GM12874 (cell line): ENCODE data around the gene CCR9.

Experiments
- TF ChIP-seq, protein P1 (sequence below): IDR thresholded peaks from 2 replicates; pipeline ENCODE4 v1.5.1; 2011; ENCODE audit warnings: low read depth, mild to moderate bottlenecking, control low read depth, low read length, moderate library complexity; ENCODE audit not compliant: insufficient read depth

Gene CCR9

DNA sequence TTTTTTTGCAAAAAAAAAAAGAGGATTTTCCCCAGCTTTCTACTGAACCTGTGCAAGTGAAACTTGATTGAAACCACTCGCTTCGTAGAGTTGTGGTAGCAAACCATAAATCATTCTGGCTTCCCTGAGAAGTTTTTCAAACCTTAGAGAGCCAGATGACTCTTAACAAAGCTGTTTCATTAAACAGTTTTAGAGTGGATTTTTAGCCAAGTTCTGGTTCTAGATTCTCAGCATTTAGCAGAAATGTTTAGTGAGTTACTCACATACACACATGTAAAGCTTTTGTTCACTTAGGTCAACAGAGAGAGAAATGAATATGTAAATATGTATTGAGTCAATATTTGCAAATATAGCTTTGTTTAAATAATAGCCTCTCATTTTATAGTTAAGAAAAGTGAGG is 18.1 kb upstream of the CCR9 start:
- TF ChIP-seq, protein P1, sequence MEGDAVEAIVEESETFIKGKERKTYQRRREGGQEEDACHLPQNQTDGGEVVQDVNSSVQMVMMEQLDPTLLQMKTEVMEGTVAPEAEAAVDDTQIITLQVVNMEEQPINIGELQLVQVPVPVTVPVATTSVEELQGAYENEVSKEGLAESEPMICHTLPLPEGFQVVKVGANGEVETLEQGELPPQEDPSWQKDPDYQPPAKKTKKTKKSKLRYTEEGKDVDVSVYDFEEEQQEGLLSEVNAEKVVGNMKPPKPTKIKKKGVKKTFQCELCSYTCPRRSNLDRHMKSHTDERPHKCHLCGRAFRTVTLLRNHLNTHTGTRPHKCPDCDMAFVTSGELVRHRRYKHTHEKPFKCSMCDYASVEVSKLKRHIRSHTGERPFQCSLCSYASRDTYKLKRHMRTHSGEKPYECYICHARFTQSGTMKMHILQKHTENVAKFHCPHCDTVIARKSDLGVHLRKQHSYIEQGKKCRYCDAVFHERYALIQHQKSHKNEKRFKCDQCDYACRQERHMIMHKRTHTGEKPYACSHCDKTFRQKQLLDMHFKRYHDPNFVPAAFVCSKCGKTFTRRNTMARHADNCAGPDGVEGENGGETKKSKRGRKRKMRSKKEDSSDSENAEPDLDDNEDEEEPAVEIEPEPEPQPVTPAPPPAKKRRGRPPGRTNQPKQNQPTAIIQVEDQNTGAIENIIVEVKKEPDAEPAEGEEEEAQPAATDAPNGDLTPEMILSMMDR: no peak

DNA sequence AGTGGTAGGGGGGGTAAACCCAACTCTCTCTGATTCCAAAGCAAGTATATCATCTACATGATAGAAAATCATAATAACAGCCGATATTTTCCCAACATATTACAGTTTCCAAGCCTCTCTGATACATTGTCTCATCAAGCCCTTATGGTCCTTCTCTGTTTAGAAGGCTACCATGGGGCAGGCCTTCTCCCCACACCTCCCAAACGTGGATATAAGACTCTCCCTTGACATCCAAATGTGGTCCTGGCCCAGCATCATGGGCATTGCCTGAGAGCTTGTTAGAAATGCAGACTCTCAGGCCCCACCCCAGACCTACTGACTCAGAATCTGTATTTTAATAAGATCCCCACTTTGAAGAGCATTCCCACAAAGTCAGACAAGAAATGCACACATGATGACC is 17.7 kb upstream of the CCR9 start:
- TF ChIP-seq, protein P1: no peak

DNA sequence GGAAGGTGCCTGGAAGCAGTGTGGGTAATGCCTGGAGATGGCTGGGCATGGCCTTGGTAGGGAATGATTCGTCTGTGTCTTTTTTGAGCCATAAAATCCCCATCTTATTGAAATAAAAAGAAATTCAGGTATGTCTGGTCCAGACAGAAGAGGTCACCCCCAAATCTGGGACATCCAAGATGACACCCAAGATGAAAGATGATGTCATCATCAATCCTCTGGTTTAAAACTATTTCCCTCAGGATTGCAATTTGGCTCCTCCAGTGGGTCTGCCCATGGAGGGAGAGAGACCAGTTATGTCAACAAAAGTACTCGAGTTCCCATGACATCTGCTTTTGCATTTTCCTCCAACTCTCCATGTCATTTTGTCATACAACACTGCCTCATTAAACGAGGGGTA is 16.7 kb upstream of the CCR9 start:
- TF ChIP-seq, protein P1: no peak

DNA sequence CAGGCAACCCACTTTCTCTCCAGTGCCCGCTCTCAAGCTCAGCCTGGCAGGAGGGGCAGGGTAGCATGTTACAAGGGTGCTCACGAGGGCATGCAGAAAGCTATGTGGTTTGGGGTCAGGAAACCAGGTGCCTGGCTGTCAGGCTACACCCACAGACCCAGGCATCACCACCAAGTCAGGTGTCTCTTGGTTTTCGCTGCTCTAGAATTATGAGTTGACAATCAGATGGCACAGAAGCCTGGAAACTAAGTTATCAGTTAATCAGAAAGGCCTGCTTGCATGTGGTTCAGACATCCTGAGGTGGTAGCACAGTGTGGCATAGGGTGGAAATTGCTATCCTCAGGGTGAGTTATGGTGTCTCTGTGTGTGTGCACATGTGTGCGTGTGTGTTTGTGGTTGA is 16.2 kb upstream of the CCR9 start:
- TF ChIP-seq, protein P1: no peak

DNA sequence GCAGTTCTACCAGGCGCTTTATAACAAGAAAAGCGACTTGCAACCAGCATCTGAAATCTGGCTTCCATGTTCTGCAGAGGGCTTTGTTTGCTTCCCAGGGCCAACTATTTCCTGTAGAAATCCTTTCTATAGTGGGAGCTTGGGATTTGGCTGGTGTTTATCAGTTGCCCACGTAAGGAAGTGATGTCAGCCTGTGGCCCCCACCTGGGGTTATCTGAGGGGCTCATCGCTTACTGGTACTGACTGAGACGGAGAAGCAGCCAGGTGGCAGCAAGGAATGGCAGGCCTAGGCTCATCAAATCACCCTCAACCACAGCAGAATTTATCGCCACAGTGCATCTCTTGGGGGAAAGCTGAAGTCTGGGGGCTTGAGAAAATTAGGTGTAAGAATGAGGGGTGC is 14.6 kb upstream of the CCR9 start:
- TF ChIP-seq, protein P1: no peak

DNA sequence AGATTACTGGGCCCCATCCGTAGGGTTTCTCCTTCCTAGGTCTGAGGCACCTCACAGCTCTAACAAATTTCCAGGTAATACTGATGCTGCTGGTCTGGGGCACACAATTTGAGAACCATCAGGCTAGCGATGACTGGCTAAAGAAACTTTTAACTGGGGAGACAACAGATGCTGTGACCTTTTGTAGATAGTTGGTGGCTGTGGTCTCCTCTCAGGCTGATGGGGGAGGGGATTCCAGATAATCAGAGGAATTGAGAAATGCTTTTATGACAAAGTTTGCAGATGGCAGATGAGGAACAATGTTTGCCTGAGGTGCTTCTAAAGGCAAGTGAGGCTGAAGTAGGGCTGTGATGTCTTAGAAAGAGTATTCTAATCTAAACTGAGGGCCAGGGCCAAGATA is 13.8 kb upstream of the CCR9 start:
- TF ChIP-seq, protein P1: no peak

DNA sequence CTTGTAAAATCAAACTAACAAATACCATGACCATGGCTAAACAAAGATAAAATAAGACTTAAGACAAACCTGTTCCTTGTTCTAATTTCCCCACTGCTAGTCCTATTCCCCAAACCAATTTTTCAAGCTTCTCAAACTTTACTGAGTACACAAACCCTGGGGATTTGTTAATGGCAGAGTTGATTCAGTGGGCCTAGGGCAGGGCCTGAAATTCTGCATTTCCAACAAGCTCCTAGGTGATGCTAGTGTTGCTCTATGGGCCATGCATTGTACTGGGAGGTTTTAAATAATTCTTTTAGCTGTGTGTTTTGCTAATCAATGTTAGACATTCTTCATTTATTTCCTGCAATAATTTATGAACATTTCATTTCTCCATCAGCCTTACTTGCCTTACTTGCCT is 13.3 kb upstream of the CCR9 start:
- TF ChIP-seq, protein P1: no peak

DNA sequence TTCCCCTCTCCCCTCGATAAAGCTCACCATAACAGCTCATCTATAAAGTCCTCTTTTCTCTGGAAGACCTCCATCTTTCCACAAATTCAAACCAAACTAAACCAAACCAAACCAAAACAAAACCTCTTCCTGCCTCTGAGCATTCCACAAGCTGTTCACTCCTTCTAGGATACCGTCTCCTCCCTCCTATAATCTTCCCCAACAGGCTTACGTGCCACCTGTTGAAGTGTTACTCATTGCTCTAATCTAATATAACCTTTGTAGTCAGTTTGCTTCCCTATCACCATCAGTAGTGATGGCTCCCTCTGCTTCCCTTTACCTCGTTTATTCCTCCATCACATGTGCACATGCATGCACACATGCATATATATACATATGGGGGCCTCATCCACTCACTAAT is 12.7 kb upstream of the CCR9 start:
- TF ChIP-seq, protein P1: no peak
